IMR-90 (cell line): Measurements from ENCODE around the gene MAEA.

Experiments
- POLR2A ChIP-seq: IDR thresholded peaks from 2 replicates; pipeline ENCODE4 v1.6.1; 2012; ENCODE audit warnings: mild to moderate bottlenecking, low read depth, low read length
- RFX5 ChIP-seq: IDR thresholded peaks from 2 replicates; pipeline ENCODE4 v1.8.0; 2012; ENCODE audit warnings: low read depth, mild to moderate bottlenecking, low read length, moderate library complexity
- TF ChIP-seq, protein P1 (sequence below): fragments of 150-350 bp; IDR thresholded peaks from 2 replicates; pipeline ENCODE4 v1.6.1; 2016; ENCODE audit warnings: low read depth, mild to moderate bottlenecking, low read length, moderate library complexity, borderline replicate concordance
- TF ChIP-seq, protein P2 (sequence below): conservative IDR thresholded peaks from 2 replicates; pipeline ENCODE4 v1.5.1; 2012; ENCODE audit warnings: mild to moderate bottlenecking, low read depth, low read length, improper control_type of control experiment

DNA sequence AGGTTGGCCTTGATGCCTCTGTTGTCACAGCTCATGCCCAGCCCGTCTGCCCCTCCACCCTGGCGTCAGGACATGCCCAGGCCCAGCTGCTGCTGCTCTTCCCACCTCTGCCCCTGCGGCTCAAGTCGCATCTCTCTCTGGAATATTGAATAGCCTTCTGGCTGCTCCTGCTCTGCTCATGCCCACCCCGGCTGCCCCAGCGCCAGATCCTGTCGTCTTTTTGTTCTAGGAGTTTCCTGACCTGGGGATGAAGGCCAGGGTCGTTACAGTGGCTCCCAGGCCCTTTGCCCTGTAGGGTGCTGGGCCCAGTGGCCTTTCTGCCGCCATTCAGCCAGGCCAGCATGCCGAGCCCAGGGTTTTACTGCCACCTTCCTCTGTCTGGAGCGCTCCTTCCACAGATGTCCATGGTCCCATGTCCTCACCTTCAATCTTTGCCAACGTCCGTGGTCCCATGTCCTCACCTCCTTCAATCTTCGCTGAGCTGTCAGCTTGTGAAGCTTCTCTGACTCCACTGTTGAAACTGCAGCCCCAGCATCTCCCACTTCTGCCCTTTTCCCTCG lies 9.7 kb downstream of the MAEA start:
- TF ChIP-seq, protein P1, sequence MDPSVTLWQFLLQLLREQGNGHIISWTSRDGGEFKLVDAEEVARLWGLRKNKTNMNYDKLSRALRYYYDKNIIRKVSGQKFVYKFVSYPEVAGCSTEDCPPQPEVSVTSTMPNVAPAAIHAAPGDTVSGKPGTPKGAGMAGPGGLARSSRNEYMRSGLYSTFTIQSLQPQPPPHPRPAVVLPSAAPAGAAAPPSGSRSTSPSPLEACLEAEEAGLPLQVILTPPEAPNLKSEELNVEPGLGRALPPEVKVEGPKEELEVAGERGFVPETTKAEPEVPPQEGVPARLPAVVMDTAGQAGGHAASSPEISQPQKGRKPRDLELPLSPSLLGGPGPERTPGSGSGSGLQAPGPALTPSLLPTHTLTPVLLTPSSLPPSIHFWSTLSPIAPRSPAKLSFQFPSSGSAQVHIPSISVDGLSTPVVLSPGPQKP: no peak
- no peak for TF ChIP-seq POLR2A
- TF ChIP-seq, protein P2, sequence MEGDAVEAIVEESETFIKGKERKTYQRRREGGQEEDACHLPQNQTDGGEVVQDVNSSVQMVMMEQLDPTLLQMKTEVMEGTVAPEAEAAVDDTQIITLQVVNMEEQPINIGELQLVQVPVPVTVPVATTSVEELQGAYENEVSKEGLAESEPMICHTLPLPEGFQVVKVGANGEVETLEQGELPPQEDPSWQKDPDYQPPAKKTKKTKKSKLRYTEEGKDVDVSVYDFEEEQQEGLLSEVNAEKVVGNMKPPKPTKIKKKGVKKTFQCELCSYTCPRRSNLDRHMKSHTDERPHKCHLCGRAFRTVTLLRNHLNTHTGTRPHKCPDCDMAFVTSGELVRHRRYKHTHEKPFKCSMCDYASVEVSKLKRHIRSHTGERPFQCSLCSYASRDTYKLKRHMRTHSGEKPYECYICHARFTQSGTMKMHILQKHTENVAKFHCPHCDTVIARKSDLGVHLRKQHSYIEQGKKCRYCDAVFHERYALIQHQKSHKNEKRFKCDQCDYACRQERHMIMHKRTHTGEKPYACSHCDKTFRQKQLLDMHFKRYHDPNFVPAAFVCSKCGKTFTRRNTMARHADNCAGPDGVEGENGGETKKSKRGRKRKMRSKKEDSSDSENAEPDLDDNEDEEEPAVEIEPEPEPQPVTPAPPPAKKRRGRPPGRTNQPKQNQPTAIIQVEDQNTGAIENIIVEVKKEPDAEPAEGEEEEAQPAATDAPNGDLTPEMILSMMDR: no peak
- TF ChIP-seq RFX5: no peak
